ENCODE data around the gene CNOT2. TPM values are rescaled to one million over a fixed set of nuclear protein-coding genes. Genes with fewer than 3 reads are reported as not detected.

Gene CNOT2
- total RNA-seq, 4 donors from 2014 or later, result 117 to 141 (median 122) TPM

GRCh38 chr12:70214972-70215617, 28.1 kb upstream of the CNOT2 start:
- 97 to 100% methylated on average over 2 of the region's 2 CpGs for WGBS, 2 donors
- intact Hi-C loops (cut with DNase I; ENCODE audit: low total_unique reads), result no loop called here
- H3K4me3 ChIP-seq (ENCODE audit: low read depth, poor library complexity, severe bottlenecking), result no peak overlapping the region
- DNase-seq (ENCODE audit: low spot score in 2 of 2), result no peak
- TF ChIP-seq POLR2A (IDR thresholded peaks at IDR 0.05) (no peak), CTCF (IDR thresholded peaks at IDR 0.05) (no peak)

- intact Hi-C loops (cut with DNase I; ENCODE audit: low total_unique reads), result no loop called here
Measured at GRCh38 chr12:70217416-70217815, 25.8 kb upstream of the CNOT2 start.

GRCh38 chr12:70221626-70222025, 21.6 kb upstream of the CNOT2 start:
- no peak for TF ChIP-seq CTCF (IDR thresholded peaks at IDR 0.05)
- no peak for TF ChIP-seq POLR2A (IDR thresholded peaks at IDR 0.05)
- DNase-seq (ENCODE audit: low spot score in 2 of 2), result no peak
- no peak overlapping the region for H3K4me3 ChIP-seq (ENCODE audit: low read depth, poor library complexity, severe bottlenecking)
- intact Hi-C loops (cut with DNase I; ENCODE audit: low total_unique reads), result no loop called here

More at GRCh38 chr12:70217416-70217815, 25.8 kb upstream of the CNOT2 start:
- no peak for DNase-seq (ENCODE audit: low spot score in 2 of 2)
- no peak overlapping the region for H3K4me3 ChIP-seq (ENCODE audit: low read depth, poor library complexity, severe bottlenecking)
- TF ChIP-seq POLR2A (IDR thresholded peaks at IDR 0.05) (no peak), CTCF (IDR thresholded peaks at IDR 0.05) (no peak)

GRCh38 chr12:70227911-70228310, 15.3 kb upstream of the CNOT2 start:
- TF ChIP-seq POLR2A (IDR thresholded peaks at IDR 0.05) (no peak), CTCF (IDR thresholded peaks at IDR 0.05) (no peak)
- intact Hi-C loops (cut with DNase I; ENCODE audit: low total_unique reads), result no loop called here
- H3K4me3 ChIP-seq (ENCODE audit: low read depth, poor library complexity, severe bottlenecking), result no peak overlapping the region
- 88 to 95% methylated on average over 2 of the region's 2 CpGs for WGBS, 2 donors
- DNase-seq (ENCODE audit: low spot score in 2 of 2), result no peak

DNA sequence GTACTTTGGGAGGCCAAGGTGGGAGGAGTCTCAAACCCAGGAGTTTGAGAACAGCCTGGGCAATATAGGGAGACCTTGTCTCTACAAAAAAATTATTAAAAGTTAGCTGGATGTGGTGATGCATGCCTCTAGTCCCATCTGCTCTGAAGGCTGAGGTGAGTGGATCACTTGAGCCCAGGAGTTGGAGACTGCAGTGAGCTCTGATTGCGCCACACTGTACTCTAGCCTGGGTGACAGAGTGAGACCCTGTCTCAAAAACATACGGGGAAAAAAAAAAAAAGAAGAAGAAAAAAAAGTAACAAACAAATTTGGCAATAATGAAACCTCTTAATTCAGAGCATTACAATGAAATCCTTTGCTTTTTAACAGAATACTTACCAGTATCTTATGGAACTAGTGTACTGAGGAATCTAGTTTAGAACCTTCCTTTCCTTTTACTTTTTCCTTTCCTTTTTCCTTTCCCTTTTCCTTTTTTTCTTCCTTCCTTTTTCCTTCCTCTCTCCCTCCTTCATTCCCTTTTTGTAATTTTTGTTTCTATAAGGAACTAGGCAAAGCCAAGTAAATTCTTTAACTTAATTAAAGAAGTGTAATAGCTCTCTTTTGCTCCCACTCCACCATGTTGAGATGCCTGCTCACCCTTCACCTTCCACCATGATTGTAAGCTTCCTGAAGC, 12.2 kb upstream of the CNOT2 start:
- H3K4me3 ChIP-seq (ENCODE audit: low read depth, poor library complexity, severe bottlenecking), result no peak overlapping the region
- WGBS, 2 donors, result 83 to 86% methylated on average over 2 of the region's 2 CpGs
- intact Hi-C loops (cut with DNase I; ENCODE audit: low total_unique reads), result no loop called here
- TF ChIP-seq POLR2A (IDR thresholded peaks at IDR 0.05) (no peak), CTCF (IDR thresholded peaks at IDR 0.05) (no peak)
- DNase-seq (ENCODE audit: low spot score in 2 of 2), result no peak
